ENCODE data around the gene RBM15.

RBM15 gene

DNA sequence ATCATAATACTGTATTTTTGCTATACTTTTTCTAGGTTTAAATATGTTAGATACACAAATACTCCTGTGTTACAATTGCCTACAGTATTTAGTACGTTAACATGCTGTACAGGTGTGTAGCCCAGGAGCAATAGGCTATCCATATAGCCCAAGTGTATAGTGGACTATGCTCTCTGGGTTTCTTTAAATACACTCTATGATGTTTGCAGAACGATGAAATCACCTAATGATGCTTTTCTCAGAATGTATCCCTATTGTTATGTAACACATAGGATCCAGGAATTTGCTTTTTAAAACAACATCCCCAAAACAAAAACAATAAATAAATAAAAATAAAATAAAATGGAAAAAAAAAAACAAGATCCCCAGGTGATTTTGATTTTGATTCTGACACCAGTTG is 18.1 kb upstream of the RBM15 start:
- no peak for DNase-seq (ENCODE audit: low spot score)

DNA sequence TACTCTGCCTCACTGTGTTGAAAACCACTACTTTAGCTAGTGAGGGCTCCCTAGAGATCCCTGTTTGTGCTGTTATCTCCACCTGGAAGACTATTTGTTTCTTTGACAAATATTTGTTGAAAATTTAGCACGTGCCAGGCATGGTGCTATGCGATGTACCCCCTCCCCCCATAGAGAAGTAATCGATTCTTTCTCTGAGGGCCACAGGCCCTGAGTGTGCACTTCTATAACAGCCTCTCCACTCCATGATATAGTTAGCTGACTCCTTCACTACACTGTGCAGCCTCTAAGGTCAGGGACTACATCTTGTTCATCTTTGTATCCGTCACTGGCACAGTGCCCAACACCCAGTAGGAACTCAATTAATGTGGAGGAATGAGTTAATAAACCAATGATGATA is 17.3 kb upstream of the RBM15 start:
- DNase-seq (ENCODE audit: low spot score): no peak

DNA sequence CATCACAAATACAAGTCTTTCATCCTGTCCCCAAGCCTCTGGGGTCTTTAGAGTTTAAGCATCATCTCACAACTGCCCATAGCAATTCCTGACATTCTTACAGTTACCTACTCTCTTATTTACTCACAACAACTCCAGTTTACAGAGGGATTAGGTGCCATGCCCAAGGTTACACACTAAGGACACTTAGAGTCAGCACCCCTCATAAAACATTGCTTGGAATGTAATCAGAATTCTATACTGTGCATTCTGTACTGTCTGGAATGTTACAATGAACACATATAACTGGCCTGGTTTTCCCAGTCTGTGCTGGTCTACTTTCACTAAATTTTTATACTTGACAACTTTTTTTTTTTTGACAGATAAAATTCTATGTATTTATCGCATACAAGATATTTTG is 14.5 kb upstream of the RBM15 start:
- DNase-seq (ENCODE audit: low spot score): no peak

DNA sequence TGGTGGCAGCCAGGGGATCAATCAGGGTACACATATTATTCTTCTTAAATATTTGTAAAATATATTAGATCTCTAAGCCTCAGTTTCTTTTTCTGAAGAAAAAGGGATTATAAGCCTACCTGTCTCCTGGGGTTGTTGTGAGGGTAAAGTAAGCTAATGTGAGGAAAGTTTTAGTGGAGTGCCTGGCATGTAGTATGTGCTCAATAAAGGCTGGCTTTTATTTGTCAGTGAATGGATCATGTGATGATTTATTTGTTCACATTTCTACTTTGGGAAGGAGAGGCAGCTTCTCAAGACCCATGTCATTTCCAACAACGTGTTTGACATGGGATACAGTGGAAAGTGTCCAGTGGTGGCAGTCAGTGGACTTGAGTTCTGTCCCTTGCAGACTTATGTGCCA is 12.4 kb upstream of the RBM15 start:
- DNase-seq (ENCODE audit: low spot score): no peak

DNA sequence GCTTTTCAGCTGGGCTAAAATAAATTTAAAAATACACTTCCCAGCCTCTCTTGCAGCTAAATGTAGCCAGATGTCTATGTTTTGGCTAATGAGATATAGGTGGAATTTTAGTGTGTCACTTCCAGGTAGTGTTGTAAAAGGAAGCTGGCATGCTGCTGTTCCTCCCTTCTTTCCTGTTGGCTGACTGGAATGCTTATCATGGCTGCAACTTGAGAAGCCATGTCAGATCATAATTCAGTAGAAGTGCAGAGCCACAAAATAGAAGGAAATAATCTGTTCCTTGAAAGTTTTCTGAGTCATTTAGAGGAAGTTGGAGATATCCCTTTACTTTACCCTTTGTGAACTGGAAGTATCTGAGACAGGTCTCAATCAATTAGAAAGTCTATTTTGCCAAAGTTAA is 10.9 kb upstream of the RBM15 start:
- DNase-seq (ENCODE audit: low spot score): no peak

DNA sequence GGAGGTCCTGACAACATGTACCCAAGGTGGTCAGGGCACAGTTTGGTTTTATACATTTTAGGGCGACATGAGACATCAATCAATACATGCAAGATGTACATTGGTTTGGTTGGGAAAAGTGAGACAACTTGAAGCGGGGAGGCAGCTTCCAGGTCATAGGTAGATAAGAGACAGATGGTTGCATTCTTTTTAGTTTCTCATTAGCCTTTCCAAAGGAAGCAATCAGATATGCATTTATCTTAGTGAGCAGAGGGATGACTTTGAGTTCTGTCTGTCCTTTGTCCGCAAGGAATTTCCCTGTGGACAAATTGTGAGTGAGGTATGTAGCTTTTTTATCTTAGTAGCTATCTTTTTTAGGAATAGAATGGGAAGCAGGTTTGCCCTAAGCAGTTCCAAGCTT is 10.5 kb upstream of the RBM15 start:
- DNase-seq (ENCODE audit: low spot score): no peak

DNA sequence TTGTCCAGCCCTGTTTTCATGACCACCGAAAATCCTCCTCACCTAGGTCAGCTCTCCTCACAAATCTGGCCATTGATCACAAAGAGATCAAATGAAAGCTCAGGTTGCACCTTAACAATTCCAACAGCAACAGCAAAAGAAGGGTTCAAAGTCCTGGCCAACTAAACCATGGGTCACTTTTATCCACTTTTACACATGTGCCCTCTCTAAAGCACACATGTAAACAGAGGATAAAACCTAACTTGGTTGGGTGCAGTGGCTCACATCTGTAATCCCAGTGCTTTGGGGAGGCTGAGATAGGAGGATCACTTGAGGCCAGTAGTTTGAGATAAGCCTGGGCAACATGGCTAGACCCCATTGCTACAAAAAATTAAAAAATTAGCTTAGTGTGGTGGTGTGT is 3.9 kb upstream of the RBM15 start:
- no peak for DNase-seq (ENCODE audit: low spot score)

DNA sequence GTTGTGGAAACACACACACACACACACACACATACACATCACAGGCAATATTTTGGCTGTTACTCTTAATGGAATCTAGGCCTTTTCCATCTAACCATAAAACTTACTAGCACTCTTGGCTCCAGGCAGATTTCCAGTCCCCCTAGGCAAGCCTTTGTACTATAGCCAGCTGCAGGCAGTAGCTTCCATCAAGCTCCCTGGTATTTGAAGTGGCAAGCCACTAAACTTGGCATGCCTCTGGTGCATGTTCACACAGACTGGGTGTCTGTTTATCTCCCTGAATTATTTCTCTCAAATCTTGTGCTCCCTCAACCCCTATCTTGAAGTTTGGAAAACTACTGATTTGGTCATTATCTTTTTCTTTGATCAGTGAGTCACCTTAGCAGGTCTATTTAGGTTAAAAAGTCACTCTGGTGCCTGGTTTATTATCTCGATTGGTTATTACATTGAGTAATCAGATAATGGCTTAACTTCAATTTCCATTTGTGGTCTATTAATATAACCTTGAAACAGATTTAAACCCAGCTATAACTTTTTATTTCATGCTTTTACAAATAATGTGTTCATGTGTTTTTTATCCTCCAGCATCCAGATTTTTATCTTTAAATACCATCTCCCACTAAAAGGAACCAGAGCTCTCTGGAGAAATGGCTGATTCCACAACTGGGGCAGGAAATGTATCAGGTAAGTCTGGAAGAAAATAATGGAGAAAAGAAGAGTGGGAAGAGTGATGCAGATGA is 2.7 kb upstream of the RBM15 start:
- no peak for DNase-seq (ENCODE audit: low spot score)

DNA sequence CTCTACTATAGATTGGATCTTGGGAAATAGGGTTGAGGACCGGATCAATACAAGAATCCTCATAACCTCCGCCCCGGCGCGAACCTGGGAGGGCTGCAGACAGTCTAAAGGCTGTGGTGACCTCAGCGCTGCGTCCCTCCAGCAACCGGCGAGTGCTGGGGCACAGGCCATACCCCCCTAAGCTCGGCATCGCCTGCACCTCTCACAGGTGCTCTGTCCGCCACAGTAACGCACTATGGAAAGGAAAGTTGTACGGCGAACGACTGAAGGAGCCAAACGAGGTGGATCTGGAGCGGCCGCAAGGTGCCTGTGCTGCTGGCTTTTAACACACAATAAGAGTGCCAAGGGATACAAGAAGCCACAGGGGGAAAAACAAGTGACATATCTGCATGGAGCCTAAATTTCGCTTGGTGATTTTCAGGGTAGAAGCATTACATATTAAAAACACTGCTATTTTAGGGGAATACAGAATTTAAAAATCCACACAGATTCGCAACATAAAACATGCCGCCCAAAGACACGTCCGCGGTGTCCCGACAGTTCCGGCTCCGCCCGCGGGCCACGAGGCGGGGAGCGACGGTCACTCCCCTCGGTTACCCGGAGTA is 1.4 kb upstream of the RBM15 start:
- no peak for DNase-seq (ENCODE audit: low spot score)

DNA sequence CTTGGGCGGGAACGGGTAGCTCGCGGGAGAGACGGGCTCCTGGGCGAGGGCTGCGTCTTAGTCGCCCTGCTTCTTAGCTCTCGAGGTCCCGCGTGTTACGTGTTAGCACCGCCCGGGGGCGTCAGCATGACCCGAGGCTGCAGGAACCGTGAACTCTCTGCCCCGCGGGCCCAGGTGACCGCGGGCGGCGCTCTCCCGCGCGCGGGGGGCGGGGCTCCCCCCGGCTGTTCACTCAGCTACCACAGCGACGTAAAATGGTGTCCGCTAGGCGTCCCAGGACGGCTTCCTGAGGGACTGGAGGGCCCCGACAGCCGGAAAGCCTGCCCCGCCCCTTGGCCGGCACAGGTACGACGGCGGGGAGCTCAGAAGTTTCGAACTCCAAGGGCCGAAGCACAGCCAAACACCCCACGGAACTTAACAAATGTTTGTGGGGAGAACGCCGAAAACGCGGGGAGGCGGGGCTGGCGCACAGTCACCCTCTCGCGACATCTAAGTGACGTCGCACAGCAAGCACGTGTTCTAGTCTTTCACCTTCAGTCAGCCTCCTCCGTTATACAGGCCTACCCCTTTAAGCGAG is 780 bp upstream of the RBM15 start:
- DNase-seq (ENCODE audit: low spot score): no peak

DNA sequence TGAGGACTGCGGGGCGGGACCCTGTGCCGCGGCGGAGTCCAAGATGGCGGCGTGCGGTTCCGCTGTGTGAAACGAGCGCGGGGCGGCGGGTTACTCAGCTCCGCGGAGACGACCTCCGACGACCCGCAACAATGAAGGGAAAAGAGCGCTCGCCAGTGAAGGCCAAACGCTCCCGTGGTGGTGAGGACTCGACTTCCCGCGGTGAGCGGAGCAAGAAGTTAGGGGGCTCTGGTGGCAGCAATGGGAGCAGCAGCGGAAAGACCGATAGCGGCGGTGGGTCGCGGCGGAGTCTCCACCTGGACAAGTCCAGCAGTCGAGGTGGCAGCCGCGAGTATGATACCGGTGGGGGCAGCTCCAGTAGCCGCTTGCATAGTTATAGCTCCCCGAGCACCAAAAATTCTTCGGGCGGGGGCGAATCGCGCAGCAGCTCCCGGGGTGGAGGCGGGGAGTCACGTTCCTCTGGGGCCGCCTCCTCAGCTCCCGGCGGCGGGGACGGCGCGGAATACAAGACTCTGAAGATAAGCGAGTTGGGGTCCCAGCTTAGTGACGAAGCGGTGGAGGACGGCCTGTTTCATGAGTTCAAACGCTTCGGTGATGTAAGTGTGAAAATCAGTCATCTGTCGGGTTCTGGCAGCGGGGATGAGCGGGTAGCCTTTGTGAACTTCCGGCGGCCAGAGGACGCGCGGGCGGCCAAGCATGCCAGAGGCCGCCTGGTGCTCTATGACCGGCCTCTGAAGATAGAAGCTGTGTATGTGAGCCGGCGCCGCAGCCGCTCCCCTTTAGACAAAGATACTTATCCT is 430 bp downstream of the RBM15 start:
- no peak for DNase-seq (ENCODE audit: low spot score)

DNA sequence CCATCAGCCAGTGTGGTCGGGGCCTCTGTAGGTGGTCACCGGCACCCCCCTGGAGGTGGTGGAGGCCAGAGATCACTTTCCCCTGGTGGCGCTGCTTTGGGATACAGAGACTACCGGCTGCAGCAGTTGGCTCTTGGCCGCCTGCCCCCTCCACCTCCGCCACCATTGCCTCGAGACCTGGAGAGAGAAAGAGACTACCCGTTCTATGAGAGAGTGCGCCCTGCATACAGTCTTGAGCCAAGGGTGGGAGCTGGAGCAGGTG is 961 bp downstream of the RBM15 start:
- DNase-seq (ENCODE audit: low spot score): no peak

DNA sequence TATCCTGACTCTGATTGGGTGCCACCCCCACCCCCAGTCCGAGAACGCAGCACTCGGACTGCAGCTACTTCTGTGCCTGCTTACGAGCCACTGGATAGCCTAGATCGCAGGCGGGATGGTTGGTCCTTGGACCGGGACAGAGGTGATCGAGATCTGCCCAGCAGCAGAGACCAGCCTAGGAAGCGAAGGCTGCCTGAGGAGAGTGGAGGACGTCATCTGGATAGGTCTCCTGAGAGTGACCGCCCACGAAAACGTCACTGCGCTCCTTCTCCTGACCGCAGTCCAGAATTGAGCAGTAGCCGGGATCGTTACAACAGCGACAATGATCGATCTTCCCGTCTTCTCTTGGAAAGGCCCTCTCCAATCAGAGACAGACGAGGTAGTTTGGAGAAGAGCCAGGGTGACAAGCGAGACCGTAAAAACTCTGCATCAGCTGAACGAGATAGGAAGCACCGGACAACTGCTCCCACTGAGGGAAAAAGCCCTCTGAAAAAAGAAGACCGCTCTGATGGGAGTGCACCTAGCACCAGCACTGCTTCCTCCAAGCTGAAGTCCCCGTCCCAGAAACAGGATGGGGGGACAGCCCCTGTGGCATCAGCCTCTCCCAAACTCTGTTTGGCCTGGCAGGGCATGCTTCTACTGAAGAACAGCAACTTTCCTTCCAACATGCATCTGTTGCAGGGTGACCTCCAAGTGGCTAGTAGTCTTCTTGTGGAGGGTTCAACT is 2.1 kb downstream of the RBM15 start:
- DNase-seq (ENCODE audit: low spot score): no peak

DNA sequence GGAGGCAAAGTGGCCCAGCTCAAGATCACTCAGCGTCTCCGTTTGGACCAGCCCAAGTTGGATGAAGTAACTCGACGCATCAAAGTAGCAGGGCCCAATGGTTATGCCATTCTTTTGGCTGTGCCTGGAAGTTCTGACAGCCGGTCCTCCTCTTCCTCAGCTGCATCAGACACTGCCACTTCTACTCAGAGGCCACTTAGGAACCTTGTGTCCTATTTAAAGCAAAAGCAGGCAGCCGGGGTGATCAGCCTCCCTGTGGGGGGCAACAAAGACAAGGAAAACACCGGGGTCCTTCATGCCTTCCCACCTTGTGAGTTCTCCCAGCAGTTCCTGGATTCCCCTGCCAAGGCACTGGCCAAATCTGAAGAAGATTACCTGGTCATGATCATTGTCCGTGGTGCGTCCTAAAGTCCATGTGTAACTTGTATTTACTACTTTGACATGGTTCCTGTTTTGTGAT is 2.7 kb downstream of the RBM15 start:
- DNase-seq (ENCODE audit: low spot score): no peak

DNA sequence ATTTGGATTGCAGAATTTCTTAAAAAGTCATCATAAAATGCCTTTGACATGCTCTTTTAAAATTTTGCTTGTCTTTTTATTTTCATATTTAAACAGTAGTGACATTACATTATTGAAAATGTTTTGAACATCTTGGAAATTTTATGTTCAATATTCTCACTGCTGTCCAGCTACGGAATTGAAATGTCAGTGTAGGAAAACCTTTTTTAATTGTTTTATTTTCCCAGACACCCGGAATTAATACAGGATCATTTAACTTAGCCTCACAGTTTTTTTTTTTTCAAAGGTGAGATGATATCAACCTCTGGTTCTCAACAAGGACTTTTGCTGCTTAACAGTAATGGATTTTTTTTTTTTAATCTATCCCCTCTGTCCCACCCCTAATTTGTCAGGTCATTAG is 4.1 kb downstream of the RBM15 start:
- DNase-seq (ENCODE audit: low spot score): no peak

DNA sequence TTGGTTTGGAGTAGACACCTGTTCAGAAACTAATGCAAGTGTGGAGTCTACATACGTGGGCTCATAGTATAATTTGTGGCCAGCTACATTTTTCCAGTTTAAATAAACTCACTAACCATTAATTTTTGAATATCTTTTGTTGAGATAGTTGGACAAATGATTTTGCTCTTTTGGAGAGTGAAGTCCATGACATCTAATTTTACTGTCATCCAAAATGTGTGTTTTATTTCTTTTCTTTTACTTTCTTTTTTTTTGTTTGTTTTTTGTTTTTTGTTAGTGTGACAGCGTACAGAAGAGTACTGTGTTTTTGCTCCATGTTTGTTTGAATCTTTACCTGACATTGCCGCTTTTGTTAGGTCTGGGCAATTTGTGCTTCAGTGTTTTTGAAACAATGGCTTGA is 5.0 kb downstream of the RBM15 start:
- DNase-seq (ENCODE audit: low spot score): no peak

DNA sequence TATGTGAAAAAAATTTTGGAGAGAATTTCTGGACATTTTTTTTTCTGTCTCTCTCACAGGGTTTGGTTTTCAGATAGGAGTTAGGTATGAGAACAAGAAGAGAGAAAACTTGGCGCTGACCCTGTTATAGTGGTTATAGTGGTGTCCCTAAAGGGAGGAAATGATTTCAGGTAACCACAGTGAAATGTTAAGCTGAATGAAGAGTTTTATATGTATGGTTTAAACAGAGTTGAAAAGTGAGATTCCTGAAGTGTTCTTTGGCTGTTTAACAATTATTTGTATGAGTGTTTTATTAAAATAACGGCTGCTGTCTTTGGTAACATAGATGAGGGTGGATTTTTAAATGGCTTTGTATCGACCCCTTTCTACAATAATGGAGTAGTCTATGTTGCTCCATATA is 6.3 kb downstream of the RBM15 start:
- DNase-seq (ENCODE audit: low spot score): no peak

DNA sequence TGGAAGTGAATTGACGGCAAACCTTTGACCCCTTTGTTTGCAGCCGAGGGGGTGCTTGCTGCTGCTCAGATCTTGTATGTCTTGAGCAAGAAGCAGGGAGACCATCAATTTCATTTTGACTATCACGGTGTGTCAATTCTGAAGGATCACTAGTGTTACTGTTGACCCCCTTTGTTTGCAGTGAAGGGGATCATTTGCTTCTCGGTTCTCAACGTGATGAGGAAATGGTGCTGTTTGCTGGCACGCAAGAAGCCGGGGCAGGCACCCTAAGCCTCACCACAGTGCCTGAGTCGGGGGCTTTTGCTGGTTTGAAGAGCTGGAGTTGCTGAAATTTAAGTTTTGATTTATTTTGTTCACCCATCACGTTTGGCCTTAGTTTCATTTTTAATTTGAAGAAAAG is 7.5 kb downstream of the RBM15 start:
- DNase-seq (ENCODE audit: low spot score): no peak

DNA sequence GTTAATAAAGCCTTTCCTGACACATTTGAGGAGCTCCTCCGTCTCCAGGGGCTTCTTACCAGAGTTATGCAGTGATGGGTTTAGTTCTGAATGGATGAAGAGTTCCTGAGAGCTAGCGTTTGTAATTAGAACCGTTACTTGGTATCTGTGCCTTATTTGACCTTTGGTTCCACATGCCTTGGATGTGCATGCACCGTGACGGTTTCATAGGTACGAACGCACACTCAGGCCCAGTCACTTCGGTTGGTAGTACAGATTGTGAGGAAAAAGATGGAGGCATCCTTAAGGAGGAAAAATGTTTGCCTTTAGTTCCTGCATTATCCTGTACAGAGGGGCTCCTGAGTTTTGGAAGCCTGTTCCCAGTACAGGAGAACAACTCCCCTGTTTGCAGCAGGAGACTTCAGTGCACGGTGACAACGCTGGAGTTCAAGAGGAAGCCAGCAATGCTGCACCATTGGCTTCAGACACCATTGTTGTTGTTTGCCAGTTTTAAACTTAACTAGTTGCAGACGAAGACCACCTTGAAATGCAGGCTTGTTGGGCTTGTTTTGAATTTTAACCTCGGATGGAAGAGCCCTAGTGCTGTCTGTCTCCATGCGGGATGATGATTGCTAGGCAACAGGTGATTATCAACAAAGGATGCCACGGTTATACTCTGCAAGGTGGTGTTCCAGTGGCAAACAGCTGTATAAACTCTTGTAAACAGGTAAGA is 8.2 kb downstream of the RBM15 start:
- DNase-seq (ENCODE audit: low spot score): no peak

DNA sequence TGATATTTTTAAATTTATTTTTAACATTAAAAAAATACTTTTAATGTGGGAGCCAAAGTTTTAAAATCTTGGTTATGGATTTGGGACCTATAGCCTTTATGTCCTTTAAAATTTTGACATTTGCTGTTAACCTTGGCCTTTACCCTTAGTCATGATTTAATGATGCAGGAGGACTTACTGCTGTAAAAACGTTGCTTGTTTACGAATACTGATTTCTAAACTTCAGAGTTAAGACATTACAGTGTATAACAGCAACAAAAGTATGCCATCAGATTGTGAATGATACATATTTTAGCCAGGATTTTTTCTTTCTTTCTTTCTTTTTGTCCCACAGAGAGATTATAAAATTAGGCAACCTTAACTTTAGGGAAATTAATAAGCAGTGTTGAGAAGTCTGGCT is 8.9 kb downstream of the RBM15 start:
- no peak for DNase-seq (ENCODE audit: low spot score)

DNA sequence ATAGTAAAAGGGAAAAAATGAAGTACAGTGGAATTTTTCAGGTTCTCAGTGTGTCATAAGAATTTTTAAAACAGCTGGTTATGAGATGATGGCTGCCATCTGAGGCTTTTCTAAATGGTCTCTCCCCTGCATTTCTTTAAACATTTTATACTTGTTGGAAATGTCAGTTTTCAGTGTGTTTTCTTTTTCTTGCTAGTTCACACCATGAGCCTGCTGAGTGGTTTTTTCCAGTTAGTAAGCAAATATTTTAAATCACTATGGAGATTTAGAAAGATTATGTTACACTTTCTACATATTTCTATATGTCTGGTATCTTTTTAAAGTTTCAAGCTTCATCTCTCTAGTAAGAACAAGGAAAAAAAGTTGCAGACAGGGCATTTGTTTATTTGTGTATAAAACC is 9.6 kb downstream of the RBM15 start:
- DNase-seq (ENCODE audit: low spot score): no peak

DNA sequence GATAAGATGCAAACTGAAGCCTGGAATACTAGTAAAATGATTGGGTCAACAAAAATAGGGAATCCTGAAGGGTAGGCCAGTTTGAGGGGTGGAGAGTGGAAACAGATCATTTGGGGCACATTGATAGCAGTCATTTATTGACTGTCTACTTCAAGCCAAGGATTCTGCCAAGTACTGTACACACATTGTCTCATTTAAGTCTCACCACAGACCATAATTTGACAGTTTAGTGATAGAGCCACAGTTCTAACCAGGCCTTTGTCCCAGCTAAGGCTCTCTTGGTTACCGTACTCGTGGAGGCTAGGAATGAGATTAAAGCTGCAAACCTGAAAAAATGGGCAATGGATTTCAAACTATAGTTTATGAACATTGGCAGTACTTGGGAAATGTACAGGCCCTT is 11.2 kb downstream of the RBM15 start:
- no peak for DNase-seq (ENCODE audit: low spot score)
